ENCODE measurements around the gene ZBTB45.
A peak's percentile ranks its signal among the peaks of the same experiment; 100 is the strongest.

The ZBTB45 gene

DNA sequence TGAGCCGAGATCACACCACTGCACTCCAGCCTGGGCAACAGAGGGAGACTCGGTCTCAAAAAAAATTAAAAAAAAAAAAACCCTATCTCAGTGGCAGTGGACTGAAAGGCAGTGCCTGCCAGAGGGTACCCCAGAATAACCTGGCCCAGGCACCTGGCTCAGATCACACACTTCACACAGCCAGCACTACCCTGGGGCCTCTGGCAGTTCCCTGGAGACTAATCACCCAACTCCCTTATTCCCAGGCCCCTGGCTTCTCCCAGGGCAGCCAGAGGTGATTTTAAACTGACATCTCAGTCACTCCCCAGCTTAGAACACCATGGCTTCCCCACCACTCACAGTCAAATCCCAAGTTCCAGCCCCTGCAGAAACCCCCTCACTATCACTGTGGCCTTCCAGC, 4.4 kb downstream of the ZBTB45 start:
- no peak overlapping the region for H3K4me3 ChIP-seq (ENCODE audit: low read depth, low read length)
- TF ChIP-seq, protein P1, sequence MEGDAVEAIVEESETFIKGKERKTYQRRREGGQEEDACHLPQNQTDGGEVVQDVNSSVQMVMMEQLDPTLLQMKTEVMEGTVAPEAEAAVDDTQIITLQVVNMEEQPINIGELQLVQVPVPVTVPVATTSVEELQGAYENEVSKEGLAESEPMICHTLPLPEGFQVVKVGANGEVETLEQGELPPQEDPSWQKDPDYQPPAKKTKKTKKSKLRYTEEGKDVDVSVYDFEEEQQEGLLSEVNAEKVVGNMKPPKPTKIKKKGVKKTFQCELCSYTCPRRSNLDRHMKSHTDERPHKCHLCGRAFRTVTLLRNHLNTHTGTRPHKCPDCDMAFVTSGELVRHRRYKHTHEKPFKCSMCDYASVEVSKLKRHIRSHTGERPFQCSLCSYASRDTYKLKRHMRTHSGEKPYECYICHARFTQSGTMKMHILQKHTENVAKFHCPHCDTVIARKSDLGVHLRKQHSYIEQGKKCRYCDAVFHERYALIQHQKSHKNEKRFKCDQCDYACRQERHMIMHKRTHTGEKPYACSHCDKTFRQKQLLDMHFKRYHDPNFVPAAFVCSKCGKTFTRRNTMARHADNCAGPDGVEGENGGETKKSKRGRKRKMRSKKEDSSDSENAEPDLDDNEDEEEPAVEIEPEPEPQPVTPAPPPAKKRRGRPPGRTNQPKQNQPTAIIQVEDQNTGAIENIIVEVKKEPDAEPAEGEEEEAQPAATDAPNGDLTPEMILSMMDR (IDR thresholded peaks at IDR 0.05; ENCODE audit: borderline replicate concordance, insufficient read depth, low read depth, low read length): no peak

DNA sequence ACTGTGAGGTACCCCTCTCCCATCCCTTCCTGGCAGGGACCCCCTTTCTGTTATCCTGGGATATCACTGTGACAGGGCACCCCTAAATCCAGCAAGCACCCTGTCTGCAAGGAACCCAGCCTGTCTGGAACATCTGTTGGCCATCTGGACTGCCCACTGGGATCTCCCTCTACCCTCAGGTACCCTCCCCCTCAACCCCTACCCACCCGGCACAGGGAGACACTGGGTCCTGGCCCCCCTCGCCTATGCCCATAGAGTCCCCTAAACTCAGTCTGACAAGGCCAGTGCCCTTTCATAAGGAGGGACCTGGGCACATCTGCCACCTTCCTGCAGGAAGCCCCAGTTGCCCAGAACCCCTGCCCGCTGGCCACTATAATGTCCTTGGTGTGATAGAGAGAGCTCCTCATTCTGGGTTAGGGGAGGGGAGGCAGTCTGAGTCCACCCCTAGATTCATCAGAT, 5.0 kb downstream of the ZBTB45 start:
- peak overlapping the region; percentile 55 for H3K4me3 ChIP-seq (ENCODE audit: low read depth, low read length)

DNA sequence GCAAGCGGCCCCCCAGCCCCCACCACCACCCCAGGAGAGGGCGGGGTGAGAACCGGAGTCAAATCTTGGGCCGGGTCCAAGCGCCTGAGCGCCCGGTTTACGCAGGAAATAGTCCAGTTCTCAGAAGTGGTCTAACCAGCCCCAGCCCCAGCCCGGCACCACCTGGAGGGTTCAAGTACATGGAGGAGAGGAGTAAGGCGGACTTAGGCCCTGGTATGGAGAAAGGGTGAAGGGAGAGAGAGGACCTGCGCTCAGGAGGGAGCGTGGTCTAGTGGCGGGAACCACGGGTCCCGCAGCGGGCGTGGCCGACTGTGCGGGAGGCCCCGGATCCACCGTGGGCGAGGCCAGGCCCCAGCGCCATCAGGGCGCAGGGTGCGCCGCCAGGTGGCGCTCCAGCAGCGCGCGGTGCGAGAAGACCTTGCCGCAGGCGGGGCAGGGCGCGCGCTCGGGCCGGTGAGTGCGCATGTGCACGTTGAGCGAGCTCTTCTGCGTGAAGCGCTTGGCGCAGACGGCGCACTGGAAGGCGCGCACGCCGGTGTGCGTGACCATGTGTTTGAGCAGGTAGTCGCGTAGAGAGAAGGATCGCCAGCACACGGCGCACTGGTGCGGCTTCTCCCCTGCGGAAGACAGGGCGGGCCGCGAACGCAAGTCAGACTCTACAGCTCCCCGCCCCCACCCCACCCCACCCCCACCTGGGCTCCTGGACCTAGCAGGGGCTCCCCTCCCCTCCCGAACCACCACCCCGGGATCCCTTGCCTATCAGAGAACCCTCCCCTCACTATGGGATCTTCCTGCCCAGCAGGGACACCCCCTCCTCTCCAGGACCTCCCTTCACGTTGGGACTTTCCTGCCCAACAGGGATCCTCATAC, 5.7 kb downstream of the ZBTB45 start:
- TF ChIP-seq, protein P1 (IDR thresholded peaks at IDR 0.05; ENCODE audit: borderline replicate concordance, insufficient read depth, low read depth, low read length): peak; percentile 100
- peak overlapping the region; percentile 55 for H3K4me3 ChIP-seq (ENCODE audit: low read depth, low read length)

More for the DNA sequence above, 5.0 kb downstream of the ZBTB45 start:
- TF ChIP-seq, protein P1 (IDR thresholded peaks at IDR 0.05; ENCODE audit: borderline replicate concordance, insufficient read depth, low read depth, low read length): no peak

DNA sequence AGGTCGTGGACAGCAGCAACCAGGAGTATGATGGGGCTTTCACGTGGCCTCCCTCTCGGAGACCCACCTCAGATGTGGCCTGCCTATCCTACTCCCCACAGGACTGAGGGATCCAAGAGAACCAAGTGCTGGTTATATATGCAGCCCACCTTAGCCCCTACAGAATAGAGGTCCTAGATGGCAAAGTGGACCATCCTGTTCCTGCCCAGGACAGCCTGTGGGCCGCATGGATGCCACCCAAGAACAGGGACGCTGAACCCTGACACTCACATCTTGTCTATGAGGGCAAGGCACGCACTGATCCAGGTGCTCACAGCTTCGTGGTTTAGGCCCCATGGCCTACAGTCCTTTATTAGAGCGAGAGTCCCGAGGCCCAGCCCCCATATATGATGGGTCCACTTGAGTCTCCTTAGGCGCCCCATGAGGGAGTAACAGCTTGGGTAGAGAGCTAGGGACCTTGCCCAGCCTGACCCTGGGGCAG, 6.4 kb downstream of the ZBTB45 start:
- TF ChIP-seq, protein P1 (IDR thresholded peaks at IDR 0.05; ENCODE audit: borderline replicate concordance, insufficient read depth, low read depth, low read length): no peak
- H3K4me3 ChIP-seq (ENCODE audit: low read depth, low read length): no peak overlapping the region

DNA sequence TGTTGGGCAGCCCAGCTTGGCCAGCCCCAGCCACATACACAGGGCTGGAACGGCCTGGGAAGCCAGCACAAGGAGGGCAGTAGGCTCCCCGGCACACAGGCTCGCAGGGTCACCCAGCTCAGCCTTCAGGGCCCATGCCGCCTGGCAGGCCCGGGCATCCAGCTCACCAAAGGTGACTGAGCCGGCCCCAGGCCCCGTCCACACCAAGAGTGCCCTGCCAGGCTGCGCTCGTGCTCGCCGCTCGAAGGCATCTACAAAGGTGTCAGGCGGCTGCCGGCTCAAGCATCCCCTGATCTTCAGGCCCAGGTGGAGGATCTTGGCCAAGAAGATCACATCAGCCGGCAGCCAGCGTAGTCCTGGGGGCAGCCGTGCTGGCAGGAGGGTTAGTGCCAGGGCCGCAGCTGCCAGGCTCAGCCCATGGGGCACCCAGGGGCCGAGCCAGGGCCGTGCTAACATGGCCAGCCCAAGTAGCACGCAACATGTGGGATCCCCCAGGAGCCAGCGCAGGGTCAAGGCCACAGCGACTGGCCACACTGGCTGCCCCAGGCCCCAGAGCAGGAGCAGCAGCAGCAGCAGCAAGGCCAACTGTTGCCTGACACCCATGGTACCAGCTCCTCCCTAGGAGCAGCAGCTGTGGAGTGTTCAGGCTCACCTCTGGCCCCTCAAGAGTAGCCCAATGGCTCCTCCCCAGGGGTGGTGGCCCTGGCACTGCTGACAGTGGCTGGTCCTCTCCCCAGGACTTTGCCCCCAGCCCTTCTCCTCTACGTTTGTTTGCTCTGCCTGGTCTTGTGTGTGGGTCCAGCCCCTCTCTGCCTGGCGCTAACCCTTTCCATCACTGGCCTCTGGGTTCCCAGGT, 8.0 kb downstream of the ZBTB45 start, which contains the start of gene SLC27A5:
SLC27A5 (minus strand) TSS at position 640 of the 856 bp plus-strand sequence; CDS start at position 603, 37 bp downstream.
- H3K4me3 ChIP-seq (ENCODE audit: low read depth, low read length): no peak within 1 kb of the TSS
- TF ChIP-seq, protein P1 (IDR thresholded peaks at IDR 0.05; ENCODE audit: borderline replicate concordance, insufficient read depth, low read depth, low read length): no peak

DNA sequence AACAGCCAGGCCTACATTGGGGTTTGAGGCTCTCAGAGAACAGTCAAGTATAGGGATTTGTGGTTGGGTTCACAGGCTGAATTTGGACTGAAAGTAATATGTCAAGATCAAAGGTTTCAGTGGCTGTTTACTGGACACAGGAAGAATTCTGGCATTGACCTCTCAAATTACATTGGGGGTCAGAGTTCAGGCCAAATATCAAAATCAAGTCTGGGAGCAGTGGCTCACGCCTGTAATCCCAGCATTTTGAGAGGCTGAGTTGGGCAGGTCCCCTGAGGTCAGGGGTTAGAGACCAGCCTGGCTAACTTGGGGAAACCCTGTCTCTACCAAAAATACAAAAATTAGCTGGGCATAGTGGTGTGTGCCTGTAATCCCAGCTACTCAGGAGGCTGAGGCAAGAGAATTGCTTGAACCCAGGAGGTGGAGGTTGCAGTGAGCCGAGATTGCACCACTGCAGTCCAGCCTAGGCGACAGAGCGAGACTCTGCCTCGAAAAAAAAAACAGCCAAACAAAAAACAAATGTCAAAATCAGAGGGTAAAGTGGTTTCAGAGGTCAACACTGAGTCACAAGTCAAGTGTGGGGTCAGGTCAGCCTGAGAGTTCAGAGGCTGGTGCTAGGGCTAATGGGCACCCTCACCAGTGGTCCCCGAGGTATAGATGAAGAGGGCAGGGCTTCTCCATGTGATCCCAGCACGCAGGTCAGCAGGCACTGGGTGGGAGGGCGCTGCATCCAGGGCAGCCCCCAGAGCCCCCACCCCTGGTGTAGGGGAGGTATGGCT, 9.3 kb downstream of the ZBTB45 start:
- TF ChIP-seq, protein P1 (IDR thresholded peaks at IDR 0.05; ENCODE audit: borderline replicate concordance, insufficient read depth, low read depth, low read length): no peak
- no peak overlapping the region for H3K4me3 ChIP-seq (ENCODE audit: low read depth, low read length)

Data from GM12875 (cell line).